Measurements from ENCODE around the gene MRPS26.

DNA sequence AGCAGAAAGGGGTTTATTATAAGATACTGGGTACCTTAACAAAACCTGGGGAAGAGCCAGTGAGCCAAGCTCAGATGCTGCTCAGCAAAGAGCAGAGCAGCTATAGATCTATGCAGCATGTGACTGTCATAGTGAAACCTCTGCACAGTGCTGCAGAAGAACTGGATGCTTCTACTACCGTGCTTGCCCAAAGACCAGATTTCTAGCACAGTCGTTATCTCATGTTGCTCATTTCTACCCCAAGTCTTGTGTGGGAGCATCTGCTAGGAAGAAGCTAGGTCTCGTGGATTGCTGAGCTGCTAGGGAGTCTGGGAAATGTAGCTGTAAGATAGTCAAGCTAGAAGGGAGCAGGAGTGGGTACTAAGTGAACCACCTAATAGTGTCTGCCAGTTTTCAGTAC lies 34.1 kb upstream of the MRPS26 start:
- TF ChIP-seq EZH2phosphoT487 (IDR thresholded peaks at IDR 0.05; ENCODE audit: borderline replicate concordance) (no peak), FOSL1 (IDR thresholded peaks at IDR 0.05; ENCODE audit: low read depth) (no peak), POLR2AphosphoS5 (IDR thresholded peaks at IDR 0.05; ENCODE audit: low read depth, low read length) (no peak), POLR2A (IDR thresholded peaks at IDR 0.05; ENCODE audit: borderline replicate concordance, extremely low read depth, insufficient read depth, insufficient read length) (no peak), EZH2 (IDR thresholded peaks at IDR 0.05) (no peak), JUND (IDR thresholded peaks at IDR 0.05) (no peak), EGR1 (IDR thresholded peaks at IDR 0.05; ENCODE audit: low read depth) (no peak), TCF7L2 (IDR thresholded peaks at IDR 0.05; ENCODE audit: borderline replicate concordance, extremely low read depth, insufficient read depth, insufficient read length) (no peak)
- TF ChIP-seq, protein P1, sequence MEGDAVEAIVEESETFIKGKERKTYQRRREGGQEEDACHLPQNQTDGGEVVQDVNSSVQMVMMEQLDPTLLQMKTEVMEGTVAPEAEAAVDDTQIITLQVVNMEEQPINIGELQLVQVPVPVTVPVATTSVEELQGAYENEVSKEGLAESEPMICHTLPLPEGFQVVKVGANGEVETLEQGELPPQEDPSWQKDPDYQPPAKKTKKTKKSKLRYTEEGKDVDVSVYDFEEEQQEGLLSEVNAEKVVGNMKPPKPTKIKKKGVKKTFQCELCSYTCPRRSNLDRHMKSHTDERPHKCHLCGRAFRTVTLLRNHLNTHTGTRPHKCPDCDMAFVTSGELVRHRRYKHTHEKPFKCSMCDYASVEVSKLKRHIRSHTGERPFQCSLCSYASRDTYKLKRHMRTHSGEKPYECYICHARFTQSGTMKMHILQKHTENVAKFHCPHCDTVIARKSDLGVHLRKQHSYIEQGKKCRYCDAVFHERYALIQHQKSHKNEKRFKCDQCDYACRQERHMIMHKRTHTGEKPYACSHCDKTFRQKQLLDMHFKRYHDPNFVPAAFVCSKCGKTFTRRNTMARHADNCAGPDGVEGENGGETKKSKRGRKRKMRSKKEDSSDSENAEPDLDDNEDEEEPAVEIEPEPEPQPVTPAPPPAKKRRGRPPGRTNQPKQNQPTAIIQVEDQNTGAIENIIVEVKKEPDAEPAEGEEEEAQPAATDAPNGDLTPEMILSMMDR (IDR thresholded peaks at IDR 0.05 in 2 of 3, conservative IDR thresholded peaks at IDR 0.05 in 1 of 3; ENCODE audit: borderline replicate concordance in 1 of 3, insufficient read depth in 1 of 3, low read depth in 2 of 3, low read length in 2 of 3): no peak
- TF ChIP-seq, protein P2, sequence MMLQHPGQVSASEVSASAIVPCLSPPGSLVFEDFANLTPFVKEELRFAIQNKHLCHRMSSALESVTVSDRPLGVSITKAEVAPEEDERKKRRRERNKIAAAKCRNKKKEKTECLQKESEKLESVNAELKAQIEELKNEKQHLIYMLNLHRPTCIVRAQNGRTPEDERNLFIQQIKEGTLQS (IDR thresholded peaks at IDR 0.05): no peak
- TF ChIP-seq, protein P3, sequence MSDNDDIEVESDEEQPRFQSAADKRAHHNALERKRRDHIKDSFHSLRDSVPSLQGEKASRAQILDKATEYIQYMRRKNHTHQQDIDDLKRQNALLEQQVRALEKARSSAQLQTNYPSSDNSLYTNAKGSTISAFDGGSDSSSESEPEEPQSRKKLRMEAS (IDR thresholded peaks at IDR 0.05): no peak

All from HCT116 (cell line).